HepG2 (cell line): ENCODE data around the gene ARHGAP5. TPM values are rescaled to one million over a fixed set of nuclear protein-coding genes. Genes with fewer than 3 reads are reported as not detected.

Source experiments
- E2F1 ChIP-seq: sonication (generic); formaldehyde crosslinking; IDR thresholded peaks from 2 replicates; pipeline ENCODE4 v1.5.0; 2020; ENCODE audit warnings: missing genetic modification reagents
- HMGXB3 ChIP-seq: sonication (generic); formaldehyde crosslinking; IDR thresholded peaks from 2 replicates; pipeline ENCODE4 v1.4.0; 2020; ENCODE audit warnings: missing genetic modification reagents, borderline replicate concordance
- HNRNPK ChIP-seq: fragments of 200-400 bp; formaldehyde crosslinking; IDR thresholded peaks from 2 replicates; pipeline ENCODE4 v1.6.1; 2018; ENCODE audit warnings: low read length, low read depth, moderate library complexity, mild to moderate bottlenecking; ENCODE audit not compliant: poor library complexity, severe bottlenecking
- RARG ChIP-seq: sonication (generic); formaldehyde crosslinking; IDR thresholded peaks from 2 replicates; pipeline ENCODE4 v1.4.0; 2020; ENCODE audit warnings: low read depth, mild to moderate bottlenecking, missing genetic modification reagents
- SIX1 ChIP-seq: sonication (generic); formaldehyde crosslinking; IDR thresholded peaks from 2 replicates; pipeline ENCODE4 v1.4.0; 2020; ENCODE audit warnings: missing genetic modification reagents, borderline replicate concordance
- SSRP1 ChIP-seq: IDR thresholded peaks from 2 replicates; pipeline ENCODE4 v1.6.1; 2016; ENCODE audit warnings: control low read depth
- THRA ChIP-seq: sonication (generic); formaldehyde crosslinking; IDR thresholded peaks from 2 replicates; pipeline ENCODE4 v1.4.0; 2020; ENCODE audit warnings: missing genetic modification reagents, borderline replicate concordance
- TOE1 ChIP-seq: sonication (generic); formaldehyde crosslinking; IDR thresholded peaks from 2 replicates; pipeline ENCODE4 v1.4.0; 2020; ENCODE audit warnings: mild to moderate bottlenecking, missing genetic modification reagents
- ZBTB26 ChIP-seq: IDR thresholded peaks from 2 replicates; pipeline ENCODE4 v1.6.1; 2016; ENCODE audit warnings: missing compliant biosample characterization, missing genetic modification reagents, borderline replicate concordance
- ZKSCAN1 ChIP-seq: fragments of 150-350 bp; IDR thresholded peaks from 2 replicates; pipeline ENCODE4 v1.6.1; 2014; ENCODE audit warnings: low read length
- ZNF225 ChIP-seq: sonication (generic); formaldehyde crosslinking; IDR thresholded peaks from 2 replicates; pipeline ENCODE4 v1.4.0; 2020; ENCODE audit warnings: mild to moderate bottlenecking, missing genetic modification reagents
- ZSCAN22 ChIP-seq: sonication (generic); formaldehyde crosslinking; IDR thresholded peaks from 2 replicates; pipeline ENCODE4 v1.4.0; 2020; ENCODE audit warnings: mild to moderate bottlenecking, missing genetic modification reagents
- polyA plus RNA-seq, 8 experiments: library from polyadenylated mRNA; depleted of rRNA in 3 of 8; stranded (reverse) in 7 of 8; unstranded in 1 of 8; fragments of >200 nt; fragmentation: Illumina TruSeq in 4 of 8; extraction: Trizol in 4 of 8; gene quantifications; 2 replicates each; pipeline versions ENCODE4 v1.2.1 to v1.2.3, GENCODE V29; 2011 to 2016; ENCODE audit warnings: low read depth in 4 of 8, missing spikeins in 1 of 8, mixed read lengths in 1 of 8; ENCODE audit not compliant: insufficient read depth in 1 of 8
- total RNA-seq, 5 experiments: library from RNA; depleted of rRNA; stranded (reverse); fragments of >200 nt; fragmentation: Illumina TruSeq; extraction: Trizol; gene quantifications; 2 replicates each; pipeline ENCODE4 v1.2.3, GENCODE V29; 2016; ENCODE audit warnings: low read depth in 1 of 5

The ARHGAP5 gene
- total and polyA plus RNA-seq, 2 of the 13 experiments (the other 11 are each of a cell fraction or from before 2014, with no cell fraction given): 33.7 to 144 TPM

- TF ChIP-seq HMGXB3 (CRISPR knock-in tag): no peak
- no peak; the same call in 1 of the 2 replicates for TF ChIP-seq ZNF225 (CRISPR knock-in tag)
- 0 out of 2 replicates have a peak, but pooled peaks have one; percentile 61 for TF ChIP-seq RARG
- no peak for TF ChIP-seq THRA (CRISPR knock-in tag)
- TF ChIP-seq SSRP1 (CRISPR knock-in tag): peak; percentile 94
- no peak for TF ChIP-seq E2F1 (CRISPR knock-in tag)
- no peak; the same call in 1 of the 2 replicates for TF ChIP-seq ZBTB26 (CRISPR knock-in tag)
- no peak for TF ChIP-seq TOE1
- no peak; the same call in 1 of the 2 replicates for TF ChIP-seq SIX1 (CRISPR knock-in tag)
- TF ChIP-seq ZKSCAN1: no peak
- TF ChIP-seq ZSCAN22: no peak
- no peak for TF ChIP-seq HNRNPK
These were observed 124.8 kb downstream of the ARHGAP5 start, which contains the start of gene RNU6-7 (continued) for GRCh38 chr14:32201816-32202490.
